Small intestine (tissue), 7 donors: Measurements from ENCODE around the gene ECT2L. TPM values are rescaled to one million over a fixed set of nuclear protein-coding genes. Genes with fewer than 3 reads are reported as not detected.

Source experiments
- DNase-seq, 2 donors: peaks; one replicate each; pipeline versions ENCODE4 v3.0.0 to v3.0.0-alpha.2; 2013
- FAIRE-seq: peaks from 2 replicates; lab custom pipeline; 2012; peaks lifted over from hg19 to GRCh38; lab: Jason Lieb, UNC
- H3K27ac ChIP-seq, 3 donors: one replicate each; pipeline ENCODE4 v1.5.1; 2013; ENCODE audit warnings: low read length in 2 of 3, mild to moderate bottlenecking in 2 of 3, control low read depth in 1 of 3, inconsistent platforms in 1 of 3, low read depth in 1 of 3, moderate library complexity in 1 of 3
- H3K27me3 ChIP-seq, 3 donors: one replicate each; pipeline ENCODE4 v1.6.1; 2013; ENCODE audit warnings: low read length in 3 of 3, inconsistent platforms in 1 of 3; ENCODE audit not compliant: control insufficient read depth in 3 of 3, insufficient read depth in 3 of 3
- H3K36me3 ChIP-seq, 3 donors: one replicate each; pipeline ENCODE4 v1.6.1; 2013; ENCODE audit warnings: low read length in 3 of 3, inconsistent platforms in 1 of 3, low read depth in 1 of 3, mild to moderate bottlenecking in 1 of 3, moderate library complexity in 1 of 3; ENCODE audit not compliant: control insufficient read depth in 3 of 3, insufficient read depth in 2 of 3
- H3K4me1 ChIP-seq, 3 donors: one replicate each; pipeline ENCODE4 v1.6.1; 2013; ENCODE audit warnings: low read length in 2 of 3, inconsistent platforms in 1 of 3, low read depth in 1 of 3, mild to moderate bottlenecking in 1 of 3, moderate library complexity in 1 of 3; ENCODE audit not compliant: control insufficient read depth in 3 of 3, insufficient read depth in 2 of 3
- H3K4me3 ChIP-seq, 3 donors: one replicate each; pipeline ENCODE4 v1.5.1; 2013; ENCODE audit warnings: low read length in 3 of 3, control low read depth in 1 of 3, inconsistent platforms in 1 of 3, low read depth in 1 of 3, mild to moderate bottlenecking in 1 of 3, moderate library complexity in 1 of 3
- H3K9me3 ChIP-seq, 2 donors: one replicate each; pipeline ENCODE4 v1.6.1; 2013; ENCODE audit warnings: low read depth in 1 of 2, low read length in 1 of 2; ENCODE audit not compliant: control insufficient read depth in 2 of 2, insufficient read depth in 1 of 2
- WGBS, 3 donors: extraction: QIAGEN DNeasy Blood & Tissue Kit; methylation state at CpG; one replicate each; pipeline ENCODE4 v1.1.7; 2013; 5-methylcytosine and 5-hydroxymethylcytosine counted together
- polyA plus RNA-seq, 4 donors: library from polyadenylated mRNA; stranded (reverse) in 3 of 4; unstranded in 1 of 4; fragments of 200-250 nt in 3 of 4; fragments of 120-200 nt in 1 of 4; gene quantifications; one replicate each; pipeline versions ENCODE4 v1.2.1 to v1.2.3, GENCODE V29; 2013
- donor health status: healthy with polysubstance abuse.
- donor health status: control.
- donor health status: control.
- donor health status: Bipolar disorder and iron deficiency.
- donor health status: healthy.

The ECT2L gene
- polyA plus RNA-seq, 4 donors = 0.16 TPM; not detected in 3

DNA sequence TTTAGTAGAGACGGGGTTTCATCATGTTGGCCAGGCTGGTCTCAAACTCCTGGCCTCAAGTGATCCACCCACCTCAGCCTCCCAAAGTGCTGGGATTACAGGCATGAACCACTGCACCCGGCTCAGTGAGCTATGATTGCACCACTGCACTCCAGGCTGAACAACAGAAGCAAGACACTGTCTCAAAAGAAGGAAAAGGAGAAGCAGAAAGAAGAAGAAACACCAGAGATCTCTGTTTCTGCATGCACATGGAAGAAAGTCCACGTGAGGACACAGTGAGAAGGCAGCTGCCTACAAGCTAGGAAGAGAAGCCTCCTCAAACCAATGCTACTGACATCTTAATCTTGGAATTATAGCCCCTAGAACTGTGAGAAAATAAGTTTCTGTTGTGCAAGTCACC is 16.0 kb downstream of the ECT2L start:
- H3K9me3 ChIP-seq = no peaks in the 10 kb centered on the region
- no peak for FAIRE-seq
- WGBS, 3 donors = 81 to 91% (median 81%) methylated on average over 3 of the region's 3 CpGs
- DNase-seq = no peak
- no peak overlapping the region for H3K4me3 ChIP-seq
- H3K27ac ChIP-seq = no peak overlapping the region
- no peaks in the 10 kb centered on the region for H3K36me3 ChIP-seq
- peaks cover 0 to 4% (median 0%) of the 10 kb centered on the region in 3 donors for H3K4me1 ChIP-seq
- H3K27me3 ChIP-seq = no peaks in the 10 kb centered on the region

DNA sequence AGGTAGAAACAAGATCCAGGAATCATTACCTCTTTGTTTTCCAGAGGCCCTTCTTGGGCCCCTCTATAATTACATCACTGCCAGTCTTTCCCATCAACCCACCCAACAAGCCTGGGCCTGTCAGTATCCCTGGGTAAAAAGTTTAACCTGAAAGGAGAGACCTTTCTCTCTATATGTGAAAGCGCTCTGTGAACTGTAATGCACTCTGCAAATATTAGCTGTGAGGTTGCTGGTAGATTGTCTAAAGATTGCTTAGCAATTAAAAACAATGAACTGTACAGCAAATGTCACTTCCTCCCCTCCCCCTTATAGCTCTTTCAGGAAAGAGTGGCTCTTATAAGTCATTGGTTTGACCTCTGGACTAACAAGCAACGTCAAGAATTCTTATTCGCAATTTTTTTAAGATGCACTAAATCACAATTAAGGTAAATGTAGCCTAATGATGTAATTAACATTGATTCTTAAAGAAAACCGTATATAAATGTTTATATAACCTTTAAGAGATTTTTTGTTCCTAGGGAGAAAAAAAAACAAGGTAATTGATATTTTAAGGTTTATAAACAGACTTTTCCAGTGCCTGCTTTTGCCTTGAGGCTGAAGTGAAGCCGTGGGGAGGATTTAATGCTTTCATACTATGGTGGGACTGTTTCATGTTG is 18.4 kb downstream of the ECT2L start:
- WGBS, 3 donors = 28 to 47% (median 40%) methylated on average over 5 of the region's 5 CpGs
- no peaks in the 10 kb centered on the region for H3K27me3 ChIP-seq
- peaks cover 0 to 14% (median 0%) of the 10 kb centered on the region in 3 donors for H3K4me1 ChIP-seq
- DNase-seq (peak; percentile 20 to 48), FAIRE-seq (no peak)
- H3K9me3 ChIP-seq = no peaks in the 10 kb centered on the region
- no peaks in the 10 kb centered on the region for H3K36me3 ChIP-seq
- H3K27ac ChIP-seq = no peak overlapping the region
- no peak overlapping the region for H3K4me3 ChIP-seq

DNA sequence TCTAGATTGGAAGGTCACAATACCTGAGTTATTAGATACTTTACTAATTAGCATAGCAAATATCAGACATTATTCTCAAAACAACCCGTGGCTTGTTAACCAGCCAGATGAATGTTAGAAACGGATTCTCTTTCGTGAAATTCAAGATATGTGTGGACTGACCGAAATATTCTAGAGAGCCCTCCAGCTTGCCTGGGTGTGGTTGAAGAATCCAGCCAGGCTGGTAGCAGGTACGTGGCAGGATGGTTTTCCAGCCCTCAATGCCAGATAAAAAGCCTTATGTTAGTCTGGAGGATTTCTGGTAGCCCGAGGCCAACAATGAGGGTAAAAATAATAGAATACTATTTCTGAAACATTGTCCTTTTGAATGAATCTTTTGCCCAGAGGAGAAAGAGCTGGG is 19.3 kb downstream of the ECT2L start:
- Histone ChIP-seq H3K27ac (no peak overlapping the region), H3K9me3 (no peaks in the 10 kb centered on the region), H3K36me3 (no peaks in the 10 kb centered on the region), H3K4me1 (peaks cover 0 to 14% (median 0%) of the 10 kb centered on the region in 3 donors), H3K27me3 (no peaks in the 10 kb centered on the region), H3K4me3 (no peak overlapping the region)
- FAIRE-seq (no peak), DNase-seq (no peak)
- 73 to 86% (median 79%) methylated on average over 6 of the region's 6 CpGs for WGBS, 3 donors

DNA sequence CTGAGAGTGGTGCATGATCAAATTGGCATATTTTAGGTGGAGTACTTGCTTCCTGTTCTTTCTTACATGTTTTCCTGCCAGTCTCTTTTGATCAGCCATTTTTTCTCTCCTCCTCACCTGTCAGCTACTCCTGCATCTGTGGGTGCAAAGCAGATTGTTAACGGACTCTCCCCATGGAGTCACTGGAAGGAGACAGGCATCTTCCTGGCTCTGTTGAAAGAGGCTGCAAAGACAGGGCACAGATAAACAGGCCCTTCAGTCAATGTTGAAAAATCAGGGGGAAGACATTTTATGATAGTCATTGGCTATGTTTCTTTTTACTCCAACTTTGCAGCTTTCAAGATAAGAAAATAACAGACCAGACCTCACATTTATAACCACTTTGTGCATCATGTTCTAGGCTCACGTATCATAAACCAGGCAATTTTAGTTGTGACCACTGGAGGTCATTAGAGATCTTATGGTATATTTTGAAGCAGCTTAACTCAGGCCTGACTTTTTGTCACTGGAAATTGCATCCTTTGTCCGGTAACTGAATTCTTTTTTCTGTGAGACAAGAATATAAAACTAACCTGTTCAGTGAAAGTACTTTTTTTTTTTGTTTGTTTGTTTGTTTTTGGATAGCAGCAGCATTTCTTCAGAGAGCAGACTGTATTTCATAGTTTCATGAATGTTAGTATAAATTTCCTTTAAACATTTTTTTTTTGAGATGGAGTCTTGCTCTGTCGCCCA is 20.1 kb downstream of the ECT2L start:
- Histone ChIP-seq H3K27ac (no peak overlapping the region), H3K4me3 (no peak overlapping the region), H3K9me3 (no peaks in the 10 kb centered on the region), H3K27me3 (no peaks in the 10 kb centered on the region), H3K36me3 (no peaks in the 10 kb centered on the region), H3K4me1 (peaks cover 0 to 14% (median 0%) of the 10 kb centered on the region in 3 donors)
- peak; percentile 69 to 73 for DNase-seq
- no peak for FAIRE-seq
- WGBS, 3 donors = 21 to 41% (median 34%) methylated on average over 4 of the region's 4 CpGs

DNA sequence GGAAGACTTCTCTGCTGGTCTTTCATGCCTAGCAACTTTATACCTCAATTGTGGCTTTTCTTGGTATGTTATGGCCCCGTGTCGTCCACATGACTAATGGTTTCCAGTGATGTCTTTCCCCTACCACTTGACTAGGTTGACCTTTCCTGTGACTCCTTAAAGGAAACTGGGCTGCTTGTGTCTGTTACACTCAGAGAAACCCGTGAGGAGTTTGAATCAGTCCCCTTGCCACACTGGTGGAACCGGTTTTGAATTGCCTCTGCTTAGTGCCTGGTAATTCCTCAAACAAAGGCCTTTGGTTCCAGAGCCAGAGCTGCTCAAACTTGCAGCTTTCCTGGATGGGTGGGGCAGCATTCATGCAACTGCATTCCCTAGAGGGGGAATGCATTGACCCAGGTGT is 21.9 kb downstream of the ECT2L start:
- Histone ChIP-seq H3K4me1 (peaks cover 0 to 14% (median 0%) of the 10 kb centered on the region in 3 donors), H3K27ac (peak overlapping the region in 2 of 3 donors; percentile 52 to 55), H3K4me3 (no peak overlapping the region), H3K36me3 (no peaks in the 10 kb centered on the region), H3K27me3 (no peaks in the 10 kb centered on the region), H3K9me3 (no peaks in the 10 kb centered on the region)
- 11 to 34% (median 19%) methylated on average over 4 of the region's 4 CpGs for WGBS, 3 donors
- FAIRE-seq (no peak), DNase-seq (peak; percentile 93 to 96)

DNA sequence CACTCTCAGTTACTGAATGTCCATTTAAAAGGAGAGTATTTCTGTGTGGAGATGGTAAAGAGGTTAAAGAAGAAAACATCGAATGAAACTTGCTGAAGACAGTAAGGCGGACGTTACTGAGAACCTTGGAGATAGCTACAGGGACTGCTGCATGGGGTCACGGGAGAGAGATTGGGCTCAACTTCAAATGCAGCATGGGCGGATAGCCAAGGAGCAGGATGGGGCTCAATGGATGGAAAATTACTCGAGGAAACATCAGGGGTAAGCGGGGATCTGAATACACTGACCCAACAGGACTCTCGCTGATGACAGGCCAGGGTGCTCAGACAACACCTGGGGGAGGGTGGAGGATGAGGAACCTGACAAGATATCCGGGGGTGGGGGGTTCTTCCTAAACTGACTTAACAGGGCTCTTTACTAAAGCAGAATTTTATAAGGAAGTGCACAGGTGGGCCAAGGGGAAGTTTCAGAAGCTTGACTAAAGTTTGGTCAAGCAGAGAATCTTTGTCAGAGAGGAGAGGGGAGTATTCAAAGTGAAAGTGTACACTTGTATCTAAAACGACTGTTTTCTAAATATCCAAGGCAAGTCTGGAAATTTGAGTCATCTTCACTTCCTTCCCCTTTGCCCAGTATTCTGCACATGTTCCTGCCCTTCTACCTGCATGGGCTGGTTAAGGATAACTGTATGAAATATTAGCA is 22.8 kb downstream of the ECT2L start:
- FAIRE-seq (no peak), DNase-seq (no peak)
- Histone ChIP-seq H3K9me3 (no peaks in the 10 kb centered on the region), H3K4me1 (peaks cover 0 to 14% (median 0%) of the 10 kb centered on the region in 3 donors), H3K27ac (peak overlapping the region in 1 of 3 donors; percentile 55), H3K36me3 (no peaks in the 10 kb centered on the region), H3K4me3 (no peak overlapping the region), H3K27me3 (no peaks in the 10 kb centered on the region)
- 52 to 59% (median 58%) methylated on average over 10 of the region's 10 CpGs for WGBS, 3 donors

DNA sequence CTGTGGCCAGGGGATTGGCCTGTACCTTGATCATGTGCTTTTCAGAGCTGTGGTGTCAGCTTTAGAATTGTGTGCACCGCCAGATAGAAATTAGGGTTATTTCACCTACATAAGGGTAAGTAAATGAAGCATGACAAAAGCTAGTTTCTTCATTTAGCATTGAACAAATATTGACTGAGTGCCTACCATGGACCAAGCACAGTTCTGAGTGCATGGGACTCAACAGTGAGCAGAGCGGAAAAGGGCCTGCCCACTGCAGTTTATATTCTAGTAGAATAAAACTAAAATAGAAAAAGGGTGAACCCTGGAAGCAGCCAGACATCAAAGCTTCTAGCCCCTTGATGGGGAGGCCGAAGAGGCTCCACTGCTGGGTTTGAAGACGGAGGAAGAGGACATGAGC is 25.6 kb downstream of the ECT2L start:
- no peaks in the 10 kb centered on the region for H3K27me3 ChIP-seq
- FAIRE-seq (no peak), DNase-seq (no peak)
- no peaks in the 10 kb centered on the region for H3K36me3 ChIP-seq
- peaks cover 0 to 10% (median 0%) of the 10 kb centered on the region in 3 donors for H3K4me1 ChIP-seq
- H3K4me3 ChIP-seq = no peak overlapping the region
- no peak overlapping the region for H3K27ac ChIP-seq
- no peaks in the 10 kb centered on the region for H3K9me3 ChIP-seq
- WGBS, 3 donors = 94 to 97% (median 96%) methylated on average over 4 of the region's 4 CpGs

DNA sequence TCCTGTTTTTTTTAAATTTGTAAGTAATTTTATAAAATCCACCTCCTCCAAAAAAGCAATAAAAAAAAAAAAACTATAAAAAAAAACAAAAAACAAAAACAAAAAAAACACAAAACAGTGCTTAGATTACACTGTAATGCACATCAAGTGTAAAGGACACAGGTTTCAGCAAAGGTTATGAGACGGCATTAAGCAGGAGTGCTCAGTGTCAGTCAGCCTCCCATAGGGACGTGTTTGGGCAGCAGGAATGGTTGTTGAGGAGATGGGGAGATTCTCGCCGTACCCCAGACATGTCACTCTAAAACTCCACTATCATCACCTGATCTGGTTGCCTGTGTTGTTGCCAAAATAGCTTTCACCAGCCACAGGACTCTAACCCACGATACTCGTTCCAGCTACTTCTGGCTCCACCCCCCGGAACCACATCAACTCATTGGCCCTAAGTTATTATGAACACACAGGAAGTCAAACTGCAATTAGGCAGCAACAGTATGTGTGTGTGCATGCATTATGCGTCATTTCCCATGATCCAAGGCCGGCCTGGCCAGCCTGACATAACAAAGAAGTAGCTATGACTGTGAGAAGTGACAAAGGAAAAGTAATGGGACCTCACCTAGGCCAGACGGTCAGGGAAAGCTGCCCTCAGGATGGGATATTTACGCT is 28.7 kb downstream of the ECT2L start:
- Histone ChIP-seq H3K36me3 (no peaks in the 10 kb centered on the region), H3K9me3 (no peaks in the 10 kb centered on the region), H3K4me3 (no peak overlapping the region), H3K27me3 (no peaks in the 10 kb centered on the region), H3K27ac (no peak overlapping the region), H3K4me1 (no peaks in the 10 kb centered on the region)
- 83 to 89% (median 85%) methylated on average over 11 of the region's 11 CpGs for WGBS, 3 donors
- FAIRE-seq (no peak), DNase-seq (no peak)
